Pancreas (tissue), 10 donors: ENCODE measurements around the gene BPIFB6. TPM values are rescaled to one million over a fixed set of nuclear protein-coding genes. Genes with fewer than 3 reads are reported as not detected.

Experiments
- ATAC-seq, 4 donors: fragments of 200-7000 bp; cut with Tn5 transposase; one replicate each; pipeline versions ENCODE4 v1.8.0 to v1.9.1; 2020; ENCODE audit warnings: mild to moderate bottlenecking in 4 of 4, moderate library complexity in 4 of 4
- DNase-seq, 6 donors: peaks; one replicate each; pipeline ENCODE4 v3.0.0-alpha.2; 2020
- FAIRE-seq: peaks from 2 replicates; lab custom pipeline; 2012; peaks lifted over from hg19 to GRCh38; lab: Jason Lieb, UNC
- H3K27ac ChIP-seq, 4 donors: fragments of 200-600 bp; sonication (generic); 1 replicate in 3 of 4; 2 replicates in 1 of 4; pipeline versions ENCODE4 v1.5.0 to v1.8.0; 2020
- H3K27me3 ChIP-seq, 4 donors: fragments of 200-600 bp; one replicate each; pipeline ENCODE4 v1.8.0; 2021
- H3K36me3 ChIP-seq, 3 donors: fragments of 200-600 bp; sonication (generic) in 1 of 3; one replicate each; pipeline versions ENCODE4 v1.5.0 to v1.8.0; 2020 to 2021
- H3K4me1 ChIP-seq, 3 donors: fragments of 200-600 bp; one replicate each; pipeline ENCODE4 v1.8.0; 2021
- H3K4me3 ChIP-seq, 4 donors: fragments of 200-600 bp; sonication (generic) in 2 of 4; one replicate each; pipeline versions ENCODE4 v1.5.0 to v1.8.0; 2020 to 2021
- H3K9me3 ChIP-seq, 4 donors: fragments of 200-600 bp; one replicate each; pipeline ENCODE4 v1.8.0; 2021
- WGBS, 2 donors: extraction: QIAGEN DNeasy Blood & Tissue Kit; methylation state at CpG; one replicate each; pipeline ENCODE4 v1.1.7; 2013; 5-methylcytosine and 5-hydroxymethylcytosine counted together
- intact Hi-C, 3 donors: fragments of 100-400 bp; cut with DNase I; formaldehyde crosslinking; loops; one replicate each; pipeline versions ENCODE4 v1.11.1 to v1.14.2; 2022
- polyA plus RNA-seq, 2 donors: library from polyadenylated mRNA; stranded (reverse); fragments of 200-250 nt; gene quantifications; one replicate each; pipeline ENCODE4 v1.2.3, GENCODE V29; 2013
- total RNA-seq, 6 donors: library from RNA; stranded (reverse); fragmentation: NEBNext Ultra II Directional in 4 of 6; extraction: Animal tissue kit (Norgen Biotek cat#: 25700) in 4 of 6; gene quantifications; one replicate each; pipeline versions ENCODE4 v1.2.1 to v1.2.4, GENCODE V29; 2021 to 2023
- TF ChIP-seq, protein P1 (sequence below), 4 donors: fragments of 200-600 bp; sonication (generic) in 3 of 4; IDR thresholded peaks; one replicate each; pipeline versions ENCODE4 v1.5.0 to v1.8.0; 2021; ENCODE audit warnings: antibody characterized with exemption in 4 of 4
- donor health status: healthy with polysubstance abuse.
- donor health status: DM: no; HTN: no; CAD: no; lungs with moderate emphysema.
- donor health status: DM: no; HTN: no; CAD: no.
- donor health status: control.
- donor health status: control.
- donor health status: Bipolar disorder and iron deficiency.
- donor health status: DM: yes; HTN: yes; CAD: no.
- donor health status: DM: no; HTN: no; CAD: no.
- donor health status: DM: no; HTN: no; CAD: no.
- donor health status: DM: yes; HTN: yes; CAD: no.

Gene BPIFB6, protein sequence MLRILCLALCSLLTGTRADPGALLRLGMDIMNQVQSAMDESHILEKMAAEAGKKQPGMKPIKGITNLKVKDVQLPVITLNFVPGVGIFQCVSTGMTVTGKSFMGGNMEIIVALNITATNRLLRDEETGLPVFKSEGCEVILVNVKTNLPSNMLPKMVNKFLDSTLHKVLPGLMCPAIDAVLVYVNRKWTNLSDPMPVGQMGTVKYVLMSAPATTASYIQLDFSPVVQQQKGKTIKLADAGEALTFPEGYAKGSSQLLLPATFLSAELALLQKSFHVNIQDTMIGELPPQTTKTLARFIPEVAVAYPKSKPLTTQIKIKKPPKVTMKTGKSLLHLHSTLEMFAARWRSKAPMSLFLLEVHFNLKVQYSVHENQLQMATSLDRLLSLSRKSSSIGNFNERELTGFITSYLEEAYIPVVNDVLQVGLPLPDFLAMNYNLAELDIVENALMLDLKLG
- not detected for total RNA-seq
- polyA plus RNA-seq = not detected

- ATAC-seq (no peak), DNase-seq (no peak), FAIRE-seq (no peak)
- TF ChIP-seq, protein P1, sequence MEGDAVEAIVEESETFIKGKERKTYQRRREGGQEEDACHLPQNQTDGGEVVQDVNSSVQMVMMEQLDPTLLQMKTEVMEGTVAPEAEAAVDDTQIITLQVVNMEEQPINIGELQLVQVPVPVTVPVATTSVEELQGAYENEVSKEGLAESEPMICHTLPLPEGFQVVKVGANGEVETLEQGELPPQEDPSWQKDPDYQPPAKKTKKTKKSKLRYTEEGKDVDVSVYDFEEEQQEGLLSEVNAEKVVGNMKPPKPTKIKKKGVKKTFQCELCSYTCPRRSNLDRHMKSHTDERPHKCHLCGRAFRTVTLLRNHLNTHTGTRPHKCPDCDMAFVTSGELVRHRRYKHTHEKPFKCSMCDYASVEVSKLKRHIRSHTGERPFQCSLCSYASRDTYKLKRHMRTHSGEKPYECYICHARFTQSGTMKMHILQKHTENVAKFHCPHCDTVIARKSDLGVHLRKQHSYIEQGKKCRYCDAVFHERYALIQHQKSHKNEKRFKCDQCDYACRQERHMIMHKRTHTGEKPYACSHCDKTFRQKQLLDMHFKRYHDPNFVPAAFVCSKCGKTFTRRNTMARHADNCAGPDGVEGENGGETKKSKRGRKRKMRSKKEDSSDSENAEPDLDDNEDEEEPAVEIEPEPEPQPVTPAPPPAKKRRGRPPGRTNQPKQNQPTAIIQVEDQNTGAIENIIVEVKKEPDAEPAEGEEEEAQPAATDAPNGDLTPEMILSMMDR (IDR thresholded peaks at IDR 0.05) = no peak
- H3K4me3 ChIP-seq = no peak within 1 kb of the TSS
- H3K36me3 ChIP-seq = no peaks in the 10 kb centered on the region
- H3K9me3 ChIP-seq = no peaks in the 10 kb centered on the region
- no peak within 1 kb of the TSS for H3K27ac ChIP-seq
- intact Hi-C loops = no loop called here
- H3K27me3 ChIP-seq = no peaks in the 10 kb centered on the region
- WGBS, 2 donors = 79 to 89% methylated on average over 10 of the region's 10 CpGs
- H3K4me1 ChIP-seq = no peaks in the 10 kb centered on the region
Observed at GRCh38 chr20:33031531-33031930, at the start of gene BPIFB6. TSS of gene BPIFB6 (plus strand) at chr20:33031648. CDS start at chr20:33031648, 0 bp downstream.

DNA sequence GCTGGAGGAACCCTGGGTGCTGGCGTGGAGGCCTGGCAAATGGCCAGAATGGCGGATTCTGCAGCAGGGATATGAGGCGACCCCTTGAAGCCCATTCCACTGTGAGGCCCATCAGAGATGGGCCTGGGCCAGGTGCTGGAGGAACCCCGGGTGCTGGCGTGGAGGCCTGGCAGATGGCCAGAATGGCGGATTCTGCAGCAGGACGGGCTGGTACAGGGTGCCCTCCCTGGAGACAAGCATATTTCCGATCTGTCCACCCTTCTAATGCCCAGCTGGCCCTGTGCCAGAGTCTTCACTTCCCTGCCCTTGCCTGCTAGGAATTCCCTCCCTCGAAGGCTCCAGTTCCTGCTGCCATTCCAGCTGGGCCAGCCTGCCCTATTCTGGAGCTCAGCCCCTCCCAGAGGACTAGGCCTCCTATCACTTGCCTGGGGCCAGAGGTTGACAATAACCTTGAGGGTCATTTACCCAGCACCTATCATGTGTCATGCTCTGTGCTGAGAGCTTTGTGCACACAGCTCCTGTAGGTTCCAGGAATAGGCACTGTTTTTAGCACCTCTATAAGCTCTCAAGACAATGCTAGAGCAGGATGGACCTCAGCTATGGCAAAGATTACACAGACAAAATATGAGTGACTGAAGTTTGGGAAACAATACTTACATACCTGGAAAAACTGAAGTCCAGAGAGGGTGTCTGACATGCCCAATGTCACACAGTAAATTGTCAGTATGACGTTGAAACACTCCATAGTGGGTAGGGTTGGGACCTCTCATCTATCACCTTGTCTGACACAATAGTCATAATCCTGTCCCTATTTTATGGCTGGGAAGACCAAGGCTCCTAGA, 48.6 kb upstream of the BPIFB6 start:
- FAIRE-seq = no peak
- no peak overlapping the region for H3K4me3 ChIP-seq
- H3K27me3 ChIP-seq = no peaks in the 10 kb centered on the region
- peak in 4 of 6 donors; percentile 13 to 76 (median 46) for DNase-seq
- H3K36me3 ChIP-seq = no peaks in the 10 kb centered on the region
- H3K9me3 ChIP-seq = no peaks in the 10 kb centered on the region
- no peak overlapping the region for H3K27ac ChIP-seq
- 51 to 53% methylated on average over 9 to 10 of the region's 10 CpGs for WGBS, 2 donors
- TF ChIP-seq, protein P1 (IDR thresholded peaks at IDR 0.05) = no peak
- ATAC-seq = peak in 2 of 4 donors; percentile 39 to 40
- intact Hi-C loops = no loop called here
- H3K4me1 ChIP-seq = no peaks in the 10 kb centered on the region

DNA sequence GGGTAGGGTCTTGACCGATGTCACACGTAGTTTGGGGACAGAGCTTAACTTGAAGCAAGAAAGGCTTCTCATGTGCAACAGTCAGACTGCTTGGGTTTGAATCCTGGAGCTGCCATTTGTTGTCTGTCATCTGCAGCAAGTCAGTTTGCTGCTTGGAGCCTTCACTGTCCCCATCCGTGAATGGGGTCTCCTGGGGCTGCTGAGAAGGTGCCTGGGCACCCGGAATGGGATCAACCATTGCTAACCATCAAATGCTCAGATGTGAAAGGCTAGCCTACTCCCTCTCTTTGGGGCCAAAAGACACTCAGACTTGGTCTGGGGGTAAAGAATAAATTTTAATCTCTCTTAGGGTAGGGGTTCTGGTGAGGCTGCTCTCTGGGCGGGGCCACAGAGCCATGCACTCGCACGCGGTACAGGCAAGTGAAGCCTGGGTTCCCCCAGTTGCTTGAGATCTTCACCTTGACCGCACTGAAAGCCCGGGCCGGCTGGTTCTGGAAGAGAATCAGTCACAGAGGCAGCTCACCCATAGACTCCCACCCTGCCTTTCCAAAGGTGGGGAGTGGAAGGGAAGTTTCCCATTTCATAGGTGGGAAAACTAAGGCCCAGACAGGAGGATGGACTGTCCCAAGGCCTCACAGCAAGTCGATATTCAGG, 47.9 kb upstream of the BPIFB6 start:
- Histone ChIP-seq H3K9me3 (no peaks in the 10 kb centered on the region), H3K27me3 (no peaks in the 10 kb centered on the region), H3K4me1 (no peaks in the 10 kb centered on the region), H3K27ac (no peak overlapping the region), H3K36me3 (no peaks in the 10 kb centered on the region), H3K4me3 (no peak overlapping the region)
- FAIRE-seq = no peak
- intact Hi-C loops = no loop called here
- TF ChIP-seq, protein P1 (IDR thresholded peaks at IDR 0.05) = no peak
- 77 to 83% methylated on average over 12 of the region's 12 CpGs for WGBS, 2 donors
- peak in 1 of 6 donors; percentile 25 for DNase-seq
- no peak for ATAC-seq

DNA sequence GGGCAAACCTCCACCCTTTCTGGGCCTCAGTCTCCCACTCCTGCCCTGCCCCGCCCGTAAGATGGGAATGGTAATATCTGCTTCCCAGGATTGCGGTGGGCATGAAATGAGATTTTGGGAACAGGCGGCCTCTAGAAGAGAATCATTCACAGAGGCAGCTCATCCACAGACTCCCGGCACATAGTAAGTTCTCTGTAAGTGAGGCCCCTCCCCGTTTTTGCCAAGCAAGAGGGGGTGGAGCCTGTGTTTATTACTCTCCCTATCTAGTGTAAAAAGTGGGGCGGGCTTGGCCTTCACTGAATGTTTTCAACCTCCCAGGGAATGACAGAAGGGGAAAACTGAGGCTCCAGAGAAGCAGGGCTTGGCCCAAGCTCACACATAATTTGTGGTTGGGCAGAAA, 47.3 kb upstream of the BPIFB6 start:
- intact Hi-C loops = no loop called here
- no peaks in the 10 kb centered on the region for H3K9me3 ChIP-seq
- ATAC-seq = no peak
- H3K4me1 ChIP-seq = no peaks in the 10 kb centered on the region
- H3K27ac ChIP-seq = no peak overlapping the region
- 74 to 75% methylated on average over 7 of the region's 7 CpGs for WGBS, 2 donors
- FAIRE-seq = no peak
- TF ChIP-seq, protein P1 (IDR thresholded peaks at IDR 0.05) = no peak
- DNase-seq = no peak
- no peak overlapping the region for H3K4me3 ChIP-seq
- no peaks in the 10 kb centered on the region for H3K36me3 ChIP-seq
- H3K27me3 ChIP-seq = no peaks in the 10 kb centered on the region
